ENCODE results near the gene STAG1.
"Not testable (repeated sequence)": the region's sequence is repeated elsewhere in the genome, so short reads cannot be mapped to it uniquely, and the experiment has no call there.

STAG1 gene

GRCh38 chr3:136350557-136350956, 401.6 kb downstream of the STAG1 start:
- TF ChIP-seq GATA1 (IDR thresholded peaks at IDR 0.05; ENCODE audit: low read depth, low read length) (no peak), POLR2A (IDR thresholded peaks at IDR 0.05; ENCODE audit: low read length) (no peak)
- no peak for DNase-seq

GRCh38 chr3:136350132-136350531, 402.0 kb downstream of the STAG1 start:
- no peak for DNase-seq
- TF ChIP-seq POLR2A (IDR thresholded peaks at IDR 0.05; ENCODE audit: low read length) (no peak), GATA1 (IDR thresholded peaks at IDR 0.05; ENCODE audit: low read depth, low read length) (no peak)

- no peak for TF ChIP-seq GATA1 (IDR thresholded peaks at IDR 0.05; ENCODE audit: low read depth, low read length)
- TF ChIP-seq POLR2A (IDR thresholded peaks at IDR 0.05; ENCODE audit: low read length) = no peak
- DNase-seq = no peak
These were observed 405.7 kb downstream of the STAG1 start for GRCh38 chr3:136346486-136346885.

- peak; percentile 67 to 75 for DNase-seq
- TF ChIP-seq GATA1 (IDR thresholded peaks at IDR 0.05; ENCODE audit: low read depth, low read length) = no peak
- no peak for TF ChIP-seq POLR2A (IDR thresholded peaks at IDR 0.05; ENCODE audit: low read length)
These were observed 408.2 kb downstream of the STAG1 start for GRCh38 chr3:136343873-136344555.

GRCh38 chr3:136343446-136343845, 408.7 kb downstream of the STAG1 start:
- peak in 1 of 2 experiments; percentile 35 for DNase-seq
- TF ChIP-seq GATA1 (IDR thresholded peaks at IDR 0.05; ENCODE audit: low read depth, low read length) = no peak
- no peak for TF ChIP-seq POLR2A (IDR thresholded peaks at IDR 0.05; ENCODE audit: low read length)

GRCh38 chr3:136336329-136337100, 415.7 kb downstream of the STAG1 start:
- DNase-seq = no peak
- TF ChIP-seq POLR2A (IDR thresholded peaks at IDR 0.05; ENCODE audit: low read length) = no peak
- TF ChIP-seq GATA1 (IDR thresholded peaks at IDR 0.05; ENCODE audit: low read depth, low read length) = no peak

- DNase-seq = not testable (repeated sequence)
These were observed 417.5 kb downstream of the STAG1 start for GRCh38 chr3:136334726-136335125.

GRCh38 chr3:136334209-136334608, 418.0 kb downstream of the STAG1 start:
- TF ChIP-seq GATA1 (IDR thresholded peaks at IDR 0.05; ENCODE audit: low read depth, low read length) (no peak), POLR2A (IDR thresholded peaks at IDR 0.05; ENCODE audit: low read length) (no peak)
- DNase-seq = no peak

- DNase-seq = no peak
- TF ChIP-seq POLR2A (IDR thresholded peaks at IDR 0.05; ENCODE audit: low read length) (no peak), GATA1 (IDR thresholded peaks at IDR 0.05; ENCODE audit: low read depth, low read length) (no peak)
These were observed 419.4 kb downstream of the STAG1 start for GRCh38 chr3:136332776-136333175.

GRCh38 chr3:136332302-136332701, 419.9 kb downstream of the STAG1 start:
- DNase-seq = no peak
- TF ChIP-seq GATA1 (IDR thresholded peaks at IDR 0.05; ENCODE audit: low read depth, low read length) (no peak), POLR2A (IDR thresholded peaks at IDR 0.05; ENCODE audit: low read length) (no peak)

- DNase-seq = peak; percentile 11 to 35
These were observed 421.3 kb downstream of the STAG1 start for GRCh38 chr3:136330900-136331299.

GRCh38 chr3:136329593-136329992, 422.6 kb downstream of the STAG1 start:
- DNase-seq = no peak
- no peak for TF ChIP-seq GATA1 (IDR thresholded peaks at IDR 0.05; ENCODE audit: low read depth, low read length)
- no peak for TF ChIP-seq POLR2A (IDR thresholded peaks at IDR 0.05; ENCODE audit: low read length)

More at GRCh38 chr3:136330900-136331299, 421.3 kb downstream of the STAG1 start:
- TF ChIP-seq POLR2A (IDR thresholded peaks at IDR 0.05; ENCODE audit: low read length) (no peak), GATA1 (IDR thresholded peaks at IDR 0.05; ENCODE audit: low read depth, low read length) (no peak)

- TF ChIP-seq POLR2A (IDR thresholded peaks at IDR 0.05; ENCODE audit: low read length) (no peak), GATA1 (IDR thresholded peaks at IDR 0.05; ENCODE audit: low read depth, low read length) (no peak)
- DNase-seq = no peak
These were observed 424.5 kb downstream of the STAG1 start for GRCh38 chr3:136327671-136328070.

GRCh38 chr3:136326316-136326715, 425.9 kb downstream of the STAG1 start:
- no peak for TF ChIP-seq GATA1 (IDR thresholded peaks at IDR 0.05; ENCODE audit: low read depth, low read length)
- no peak for TF ChIP-seq POLR2A (IDR thresholded peaks at IDR 0.05; ENCODE audit: low read length)
- no peak for DNase-seq

- no peak for TF ChIP-seq POLR2A (IDR thresholded peaks at IDR 0.05; ENCODE audit: low read length)
- no peak for TF ChIP-seq GATA1 (IDR thresholded peaks at IDR 0.05; ENCODE audit: low read depth, low read length)
- no peak for DNase-seq
These were observed 440.2 kb downstream of the STAG1 start for GRCh38 chr3:136311968-136312367.
